IPS DF 4.7 (cell line): ENCODE data around the gene NR2F2.

ENCODE experiments used
- DNase-seq: peaks from one replicate; pipeline ENCODE4 v3.0.0-alpha.2; 2013; ENCODE audit warnings: low spot score; ENCODE audit errors: extremely low read depth

Gene NR2F2

DNA sequence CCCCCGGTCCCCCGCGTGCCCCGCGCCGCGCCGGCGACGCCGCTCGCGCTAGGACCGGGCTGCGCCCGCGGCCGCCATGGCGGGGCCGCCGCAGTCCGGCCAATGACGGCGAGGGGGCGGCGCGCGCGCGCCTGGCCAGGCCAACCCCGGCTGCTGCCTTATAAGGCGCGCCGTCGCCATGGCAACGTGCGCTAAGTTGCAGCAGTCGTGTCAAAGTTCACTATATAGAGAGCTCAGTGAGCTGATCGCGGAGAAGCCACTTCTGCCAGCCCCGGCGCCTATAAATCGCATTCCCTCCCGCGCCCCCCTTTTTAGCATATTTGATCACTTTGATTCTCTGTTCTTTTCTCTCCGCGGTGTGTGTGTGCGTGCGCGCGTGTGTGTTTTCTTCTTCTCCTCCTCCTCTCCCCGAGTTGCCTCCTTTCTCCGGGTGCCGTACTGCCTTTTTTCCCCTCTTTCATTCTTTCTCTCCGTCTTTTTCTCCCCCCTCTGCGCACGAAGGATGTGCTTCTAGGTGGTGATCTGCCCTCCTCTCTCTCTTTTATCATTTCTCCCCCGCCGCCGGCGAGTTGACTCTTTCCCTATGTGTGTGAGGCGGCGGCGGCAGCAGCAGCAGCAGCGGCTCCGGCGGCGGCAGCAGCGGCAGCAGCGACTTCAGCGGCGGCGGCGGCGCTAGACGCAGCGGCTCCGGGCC is at the start of gene NR2F2:
Gene NR2F2, plus strand, starts transcription at position 251 of the 694 bp plus-strand sequence. CDS start 1,406 bp downstream, outside the sequence.
- DNase-seq, result no peak

GRCh38 chr15:96285305-96285704 is 45.2 kb upstream of the NR2F2 start:
- DNase-seq, result no peak

- DNase-seq, result no peak
Observed at GRCh38 chr15:96285729-96286254, 44.7 kb upstream of the NR2F2 start.

- no peak for DNase-seq
Observed at GRCh38 chr15:96290679-96291078, 39.8 kb upstream of the NR2F2 start.

- DNase-seq, result no peak
Observed at GRCh38 chr15:96292635-96293034, 37.9 kb upstream of the NR2F2 start.

DNA sequence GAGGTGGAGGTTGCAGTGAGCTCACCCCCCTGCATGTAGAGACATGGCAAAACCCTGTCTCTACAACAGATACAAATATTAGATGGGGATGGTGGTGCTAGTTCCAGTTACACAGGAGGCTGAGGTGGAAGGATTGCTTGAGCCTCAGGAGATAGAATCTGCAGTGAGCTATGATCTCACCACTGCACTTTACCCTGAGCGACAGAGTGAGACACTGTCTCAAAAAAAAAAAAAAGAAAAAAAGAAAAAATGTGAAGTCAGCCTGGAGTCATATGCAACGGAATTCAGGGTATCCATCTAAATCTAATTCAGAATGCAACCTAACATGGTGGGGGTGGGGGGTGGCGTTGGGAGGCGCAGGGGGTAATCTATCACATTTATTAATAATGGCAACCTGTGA is 37.1 kb upstream of the NR2F2 start:
- DNase-seq, result no peak

DNA sequence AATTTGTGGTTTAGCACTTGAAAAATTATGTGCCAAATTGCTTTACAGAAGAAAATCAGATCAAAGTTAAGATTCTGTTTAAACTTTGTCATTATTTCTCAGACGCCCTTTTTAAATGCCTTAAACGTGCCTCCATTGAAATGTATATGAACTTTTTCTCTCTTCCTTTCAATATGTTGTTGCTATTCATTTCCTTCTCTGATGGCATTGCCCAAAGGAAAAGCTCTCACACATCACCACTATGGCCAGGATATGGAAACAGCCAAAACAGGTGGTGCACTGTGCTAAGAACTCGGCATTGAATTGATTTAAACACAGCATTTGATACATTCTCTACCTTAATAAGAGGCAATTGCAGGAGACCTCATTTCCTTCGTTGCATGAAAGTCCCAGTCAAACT is 35.7 kb upstream of the NR2F2 start:
- no peak for DNase-seq

DNA sequence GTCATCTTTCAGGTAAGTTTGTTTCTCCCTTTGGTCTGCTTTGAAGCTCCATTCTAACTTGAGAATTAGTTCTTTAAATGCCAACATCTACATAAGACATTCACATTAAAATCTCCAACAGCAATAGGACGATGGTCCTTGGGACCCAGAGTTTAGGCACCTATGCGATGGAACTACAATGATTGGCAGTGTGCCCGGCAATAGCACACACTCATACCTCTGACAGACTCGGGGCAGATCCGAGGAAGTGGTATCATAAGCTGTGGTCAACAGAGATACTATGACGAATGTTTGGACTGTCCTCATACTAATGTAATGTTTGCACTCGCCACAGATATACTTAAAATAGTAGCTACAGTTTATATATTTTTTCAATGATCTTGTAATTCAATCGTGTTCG is 34.2 kb upstream of the NR2F2 start:
- no peak for DNase-seq

- DNase-seq, result no peak
Observed at GRCh38 chr15:96297783-96298182, 32.7 kb upstream of the NR2F2 start.

GRCh38 chr15:96298217-96298616 is 32.3 kb upstream of the NR2F2 start:
- no peak for DNase-seq

- no peak for DNase-seq
Observed at GRCh38 chr15:96300836-96301235, 29.7 kb upstream of the NR2F2 start.

GRCh38 chr15:96303503-96304056 is 26.9 kb upstream of the NR2F2 start:
- no peak for DNase-seq

GRCh38 chr15:96304839-96305238 is 25.7 kb upstream of the NR2F2 start:
- no peak for DNase-seq

- no peak for DNase-seq
Observed at GRCh38 chr15:96306321-96306720, 24.2 kb upstream of the NR2F2 start.

- no peak for DNase-seq
Observed at GRCh38 chr15:96307856-96308394, 22.6 kb upstream of the NR2F2 start.

DNA sequence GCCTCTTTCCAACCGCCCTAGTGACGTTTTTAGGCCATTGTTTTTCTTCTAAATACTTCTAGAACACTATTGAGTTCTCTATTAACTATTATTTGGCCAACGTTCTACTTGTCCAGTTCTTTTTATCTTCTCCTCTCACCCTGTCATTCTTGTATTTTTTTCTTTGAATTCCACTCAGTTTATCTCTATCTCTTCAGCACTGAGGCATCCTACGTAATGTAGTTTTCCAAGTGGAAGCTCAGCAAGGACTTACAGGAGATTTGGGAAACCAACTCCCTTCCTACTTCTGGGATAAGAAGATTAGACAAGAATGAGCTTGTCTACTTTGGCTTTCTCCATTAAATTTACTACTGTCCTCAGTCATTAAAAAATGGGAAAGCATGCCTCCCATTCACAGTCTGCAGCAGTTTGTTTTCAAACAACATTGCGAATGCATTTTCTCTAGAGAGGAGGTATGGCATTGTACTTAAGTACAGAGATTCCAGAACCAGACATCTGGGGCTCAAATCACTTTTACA is 21.3 kb upstream of the NR2F2 start:
- DNase-seq, result no peak

DNA sequence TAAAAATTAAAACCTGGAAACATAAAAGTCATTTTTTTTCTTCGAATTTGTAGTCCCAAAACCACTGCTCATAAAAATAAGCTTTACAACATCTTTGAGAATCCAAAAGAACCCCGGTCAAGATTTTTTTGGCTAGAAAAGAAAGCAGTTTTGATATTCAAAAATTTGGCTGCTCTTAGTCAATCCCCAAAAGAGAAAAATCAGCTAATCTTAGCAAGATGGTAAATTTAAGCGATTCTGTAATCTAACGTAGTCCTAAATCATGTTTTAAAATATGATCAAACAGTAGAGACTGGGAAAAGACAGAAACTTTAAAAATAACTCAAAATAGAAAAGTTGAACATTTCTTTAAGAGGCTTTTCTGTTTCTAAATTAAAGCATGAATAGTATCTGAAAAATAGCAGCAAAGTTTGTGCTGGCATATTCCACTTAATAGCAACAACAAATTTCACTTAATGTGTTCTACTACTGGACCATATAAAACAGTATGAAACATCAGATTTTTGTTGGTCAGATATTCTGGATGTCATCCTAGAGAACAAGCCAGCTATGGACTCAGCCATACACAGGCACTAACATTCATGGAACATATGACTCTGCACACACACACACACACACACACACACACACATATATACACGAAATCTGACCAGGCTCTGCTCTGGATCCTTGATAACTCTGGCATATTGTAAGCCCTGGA is 19.1 kb upstream of the NR2F2 start:
- no peak for DNase-seq

- no peak for DNase-seq
Observed at GRCh38 chr15:96311956-96312294, 18.6 kb upstream of the NR2F2 start.

GRCh38 chr15:96312641-96313335 is 17.7 kb upstream of the NR2F2 start:
- DNase-seq, result no peak

DNA sequence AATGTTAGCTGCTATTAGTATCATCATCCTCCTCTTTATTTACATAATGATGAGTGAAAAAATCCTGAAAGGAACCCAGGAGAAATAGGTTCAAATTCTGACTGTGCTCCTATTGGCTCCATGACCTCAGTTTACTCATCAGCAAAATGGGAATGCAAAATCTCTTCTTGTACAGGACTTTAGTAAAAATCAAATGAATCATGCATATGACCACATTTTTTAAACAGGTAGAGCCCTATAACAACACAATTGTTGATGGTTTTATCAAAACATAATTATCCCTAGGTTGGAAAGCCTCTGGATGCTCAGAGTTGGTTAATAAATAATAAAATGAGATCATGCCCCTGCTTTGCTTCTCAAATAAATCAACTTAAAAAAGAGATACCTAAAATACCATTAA is 16.0 kb upstream of the NR2F2 start:
- no peak for DNase-seq

DNA sequence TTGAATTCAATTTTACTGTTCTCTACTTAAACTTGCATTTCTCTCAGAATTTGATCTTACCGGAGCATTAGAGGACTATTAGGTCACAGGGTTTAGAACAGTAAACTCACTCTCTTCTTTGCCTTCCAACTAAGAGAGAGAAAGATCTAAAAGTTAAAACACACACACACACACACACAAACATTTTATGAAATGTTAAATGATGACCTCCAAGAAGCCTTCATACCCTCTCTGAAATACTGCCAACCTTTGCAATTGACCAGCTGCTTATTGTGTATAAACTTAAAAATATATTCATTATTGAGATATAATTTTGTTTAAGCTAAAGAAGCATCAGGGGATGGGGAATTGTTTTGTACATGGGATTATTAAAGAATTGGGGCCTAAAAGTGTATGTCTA is 15.5 kb upstream of the NR2F2 start:
- no peak for DNase-seq
